Measurements from ENCODE around the gene SLC10A7. TPM values are rescaled to one million over a fixed set of nuclear protein-coding genes. Genes with fewer than 3 reads are reported as not detected.
"Not testable (repeated sequence)": the region's sequence is repeated elsewhere in the genome, so short reads cannot be mapped to it uniquely, and the experiment has no call there.

SLC10A7 gene
- total and polyA plus RNA-seq, 2 experiments from 2014 or later = 0.81 to 4.3 TPM

GRCh38 chr4:146350114-146350513 lies 171.6 kb downstream of the SLC10A7 start:
- H2AFZ ChIP-seq; H3K79me2 ChIP-seq (replicated peaks; ENCODE audit: insufficient read depth); H3K4me1 Mint-ChIP-seq; H3K27ac Mint-ChIP-seq; H3K27ac ChIP-seq (ENCODE audit: low read depth); H3K27me3 Mint-ChIP-seq (ENCODE audit: insufficient read depth, low read depth, poor library complexity); H3F3A ChIP-seq (replicated peaks; ENCODE audit: low read depth); H3K27me3 ChIP-seq (ENCODE audit: insufficient read depth); H3K36me3 ChIP-seq (ENCODE audit: insufficient read depth); H3K9me2 ChIP-seq (ENCODE audit: insufficient read depth); H4K20me1 ChIP-seq (replicated peaks; ENCODE audit: insufficient read depth); H3K4me2 ChIP-seq; DNase-seq (ENCODE audit: low spot score); H3K9me3 Mint-ChIP-seq; H3K36me3 Mint-ChIP-seq (ENCODE audit: low read depth); ATAC-seq; H3K4me1 ChIP-seq (ENCODE audit: insufficient read depth): not testable (repeated sequence)
- peak overlapping the region; percentile 53 for H3K4me3 ChIP-seq
- peak overlapping the region; percentile 71; the same call in 2 of the 3 replicates for H3K4me3 Mint-ChIP-seq

GRCh38 chr4:146349306-146349705 lies 172.4 kb downstream of the SLC10A7 start:
- H3K9me2 ChIP-seq (ENCODE audit: insufficient read depth) = no peaks in the 10 kb centered on the region
- H2AFZ ChIP-seq = no peak overlapping the region
- TF ChIP-seq JUNB (IDR thresholded peaks at IDR 0.05; ENCODE audit: unreplicated experiment) = no peak
- no peak for TF ChIP-seq EZH2phosphoT487 (IDR thresholded peaks at IDR 0.05; ENCODE audit: unreplicated experiment)
- TF ChIP-seq REST (IDR thresholded peaks at IDR 0.05; ENCODE audit: unreplicated experiment) = no peak
- no peak for TF ChIP-seq ZNF331 (CRISPR knock-in tag; IDR thresholded peaks at IDR 0.05; ENCODE audit: low read depth)
- Mint-ChIP-seq H3K4me3 (peak overlapping the region; percentile 71), H3K4me1 (no peaks in the 10 kb centered on the region), H3K27ac (no peak overlapping the region), H3K36me3 (ENCODE audit: low read depth) (no peaks in the 10 kb centered on the region), H3K9me3 (peaks cover 2% of the 10 kb centered on the region; the same call in 1 of the 3 replicates), H3K27me3 (ENCODE audit: insufficient read depth, low read depth, poor library complexity) (no peaks in the 10 kb centered on the region)
- H3K4me3 ChIP-seq = peak overlapping the region; percentile 53; the same call in 1 of the 2 replicates
- no peaks in the 10 kb centered on the region for H3K4me1 ChIP-seq (ENCODE audit: insufficient read depth)
- H3F3A ChIP-seq (replicated peaks; ENCODE audit: low read depth) = no peaks in the 10 kb centered on the region
- ATAC-seq = no peak
- no peak for DNase-seq (ENCODE audit: low spot score)
- no peaks in the 10 kb centered on the region for H3K27me3 ChIP-seq (ENCODE audit: insufficient read depth)
- no peaks in the 10 kb centered on the region for H3K36me3 ChIP-seq (ENCODE audit: insufficient read depth)
- H3K27ac ChIP-seq (ENCODE audit: low read depth) = no peak overlapping the region
- no peaks in the 10 kb centered on the region for H4K20me1 ChIP-seq (replicated peaks; ENCODE audit: insufficient read depth)
- H3K79me2 ChIP-seq (replicated peaks; ENCODE audit: insufficient read depth) = no peaks in the 10 kb centered on the region
- 0 out of 2 replicates have a peak overlapping the region, but pooled peaks have one; percentile 49 for H3K4me2 ChIP-seq

GRCh38 chr4:146347822-146348221 lies 173.9 kb downstream of the SLC10A7 start:
- H3K27ac ChIP-seq (ENCODE audit: low read depth) = no peak overlapping the region
- no peaks in the 10 kb centered on the region for H3K4me1 ChIP-seq (ENCODE audit: insufficient read depth)
- H3K36me3 Mint-ChIP-seq (ENCODE audit: low read depth) = no peaks in the 10 kb centered on the region
- H3K27me3 ChIP-seq (ENCODE audit: insufficient read depth) = no peaks in the 10 kb centered on the region
- no peaks in the 10 kb centered on the region for H4K20me1 ChIP-seq (replicated peaks; ENCODE audit: insufficient read depth)
- H3F3A ChIP-seq (replicated peaks; ENCODE audit: low read depth) = no peaks in the 10 kb centered on the region
- peaks cover 2% of the 10 kb centered on the region; the same call in 1 of the 3 replicates for H3K9me3 Mint-ChIP-seq
- H3K4me3 Mint-ChIP-seq = no peak overlapping the region
- ATAC-seq = no peak
- H3K9me2 ChIP-seq (ENCODE audit: insufficient read depth) = no peaks in the 10 kb centered on the region
- no peaks in the 10 kb centered on the region for H3K27me3 Mint-ChIP-seq (ENCODE audit: insufficient read depth, low read depth, poor library complexity)
- H3K36me3 ChIP-seq (ENCODE audit: insufficient read depth) = no peaks in the 10 kb centered on the region
- H3K79me2 ChIP-seq (replicated peaks; ENCODE audit: insufficient read depth) = no peaks in the 10 kb centered on the region
- H3K4me3 ChIP-seq = no peak overlapping the region
- DNase-seq (ENCODE audit: low spot score) = no peak
- no peaks in the 10 kb centered on the region for H3K4me1 Mint-ChIP-seq
- no peak overlapping the region for H2AFZ ChIP-seq
- H3K4me2 ChIP-seq = no peak overlapping the region
- H3K27ac Mint-ChIP-seq = no peak overlapping the region
- TF ChIP-seq ETS1 (IDR thresholded peaks at IDR 0.05) (no peak), EZH2phosphoT487 (IDR thresholded peaks at IDR 0.05; ENCODE audit: unreplicated experiment) (no peak), CREB1 (CRISPR knock-in tag; IDR thresholded peaks at IDR 0.05; ENCODE audit: low read depth) (no peak)

All from GM23338 (cell line).